ENCODE data around the gene SLC44A4.
"Not testable (repeated sequence)": the region's sequence is repeated elsewhere in the genome, so short reads cannot be mapped to it uniquely, and the experiment has no call there.

Gene SLC44A4

DNA sequence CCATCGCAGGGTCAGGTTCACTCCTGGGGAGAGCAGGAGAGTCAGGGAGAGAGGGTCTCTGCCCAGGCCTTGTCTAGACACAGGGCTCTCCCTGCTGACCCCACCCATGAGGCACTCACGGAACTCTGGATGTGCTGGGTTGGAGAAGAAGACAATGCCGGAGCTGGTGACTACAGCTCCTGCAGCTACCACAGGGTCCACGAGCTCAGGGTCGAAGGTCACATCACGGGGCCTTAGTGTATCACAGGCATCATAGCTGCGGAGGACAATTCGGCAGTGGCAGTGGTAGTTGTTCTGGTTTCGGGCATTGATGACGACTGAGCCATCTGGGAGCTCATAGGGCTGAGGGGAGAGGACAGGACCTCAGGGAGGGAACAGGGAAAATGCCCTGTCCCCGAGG lies 18.9 kb downstream of the SLC44A4 start:
- no peak for DNase-seq (ENCODE audit: low spot score)

DNA sequence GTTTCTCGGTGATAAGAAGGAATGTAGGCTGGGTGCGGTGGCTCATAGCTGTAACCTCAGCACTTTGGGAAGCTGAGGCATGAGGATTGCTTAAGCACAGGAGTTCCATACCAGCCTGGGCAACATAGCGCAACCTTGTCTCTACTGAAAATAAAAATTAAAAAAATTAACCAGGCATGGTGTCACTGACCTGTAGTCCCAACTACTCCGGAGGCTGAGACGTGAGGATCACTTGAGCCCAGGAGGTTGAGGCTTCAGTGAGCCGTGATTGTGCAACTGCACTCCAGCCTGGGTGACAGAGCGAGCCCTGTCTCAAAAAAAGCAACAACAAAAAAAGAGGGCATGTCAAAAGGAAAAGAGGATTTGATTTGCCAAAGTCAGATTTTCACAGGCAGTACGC lies 20.1 kb downstream of the SLC44A4 start:
- no peak for DNase-seq (ENCODE audit: low spot score)

GRCh38 chr6:31857774-31858173 lies 21.0 kb downstream of the SLC44A4 start:
- DNase-seq (ENCODE audit: low spot score) = not testable (repeated sequence)

GRCh38 chr6:31851980-31852718 lies 26.6 kb downstream of the SLC44A4 start:
- DNase-seq (ENCODE audit: low spot score) = not testable (repeated sequence)

DNA sequence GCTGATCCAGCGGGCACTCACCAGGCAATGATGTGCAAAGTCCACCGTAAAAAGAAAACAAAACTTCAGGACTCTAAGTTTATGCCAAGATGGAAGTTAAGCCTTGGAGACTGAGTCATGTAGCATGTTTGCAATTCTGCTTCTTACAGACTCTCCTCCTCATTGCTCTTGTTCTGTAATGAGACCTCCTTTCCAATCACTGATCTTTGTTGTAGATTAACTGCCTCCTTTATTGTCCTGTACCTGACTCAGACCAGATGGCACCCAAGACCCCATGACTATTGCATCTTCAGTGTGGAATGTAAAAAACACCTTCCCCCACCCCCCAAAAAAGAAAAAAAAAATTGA lies 27.3 kb downstream of the SLC44A4 start:
- DNase-seq (ENCODE audit: low spot score) = no peak

DNA sequence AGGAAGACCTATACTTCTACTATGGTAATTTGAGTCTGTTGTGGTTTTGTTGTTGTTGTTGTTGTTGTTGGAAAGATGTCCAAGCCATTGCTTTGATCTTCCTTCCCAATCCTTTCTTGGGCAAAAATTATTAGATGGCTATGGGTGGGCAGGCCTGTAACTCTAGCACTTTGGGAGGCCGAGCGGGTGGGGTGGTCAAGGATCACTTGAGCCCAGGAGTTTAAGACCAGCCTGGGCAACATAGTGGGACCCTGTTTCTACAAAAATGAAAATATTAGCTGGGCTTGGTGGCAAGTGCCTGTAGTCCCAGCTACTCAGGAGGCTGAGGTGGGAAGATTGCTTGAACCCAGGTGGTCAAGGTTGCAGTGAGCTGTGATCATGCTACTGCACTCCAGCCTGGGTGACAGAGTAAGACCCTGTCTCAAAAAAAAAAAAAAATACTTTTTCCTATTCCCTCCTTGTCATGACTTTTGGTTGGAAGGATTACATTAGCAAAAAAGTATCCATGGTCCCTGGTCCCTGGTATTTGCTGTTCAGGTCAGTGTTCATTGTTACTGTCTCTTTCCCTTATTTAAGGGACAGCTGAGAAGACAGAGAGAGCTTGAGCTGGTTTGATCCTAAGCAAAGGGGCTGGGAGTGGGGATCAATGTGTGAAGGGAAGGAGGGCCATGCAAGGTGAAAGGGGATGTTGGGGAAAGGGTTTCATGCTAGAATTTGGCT lies 27.9 kb downstream of the SLC44A4 start:
- no peak for DNase-seq (ENCODE audit: low spot score)

DNA sequence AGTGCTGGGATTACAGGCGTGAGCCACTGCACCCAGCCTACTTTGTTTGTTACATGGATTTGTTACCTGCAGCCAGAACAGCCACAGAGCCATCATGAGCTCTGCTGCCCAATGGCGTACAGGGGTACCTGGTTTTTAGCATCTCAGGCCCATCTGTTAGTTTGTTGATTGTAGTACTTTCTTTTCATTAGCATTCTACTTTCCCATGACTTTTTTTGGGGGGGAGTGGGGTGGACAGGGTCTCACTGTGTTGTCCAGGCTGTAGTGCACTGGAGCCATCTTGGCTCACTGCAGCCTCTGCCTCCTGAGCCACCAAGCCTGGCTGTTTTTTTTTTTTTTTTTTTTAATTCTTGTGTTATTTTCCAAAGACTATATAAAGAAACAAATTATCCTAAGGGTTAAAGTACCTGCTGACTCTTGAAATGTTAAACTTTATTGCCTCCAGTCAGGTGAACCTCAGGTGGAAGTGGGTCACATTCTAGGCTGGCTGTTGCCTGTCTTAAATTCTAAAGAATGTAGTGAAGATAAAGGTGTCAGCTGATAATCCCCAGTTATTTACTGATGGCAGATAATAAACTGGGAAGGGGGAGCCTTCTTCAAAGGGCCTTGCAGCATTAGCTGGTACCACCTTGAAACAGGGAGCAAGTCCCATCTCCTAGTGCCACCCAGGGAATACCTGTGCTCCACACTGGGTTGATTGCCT lies 31.4 kb downstream of the SLC44A4 start:
- no peak for DNase-seq (ENCODE audit: low spot score)

DNA sequence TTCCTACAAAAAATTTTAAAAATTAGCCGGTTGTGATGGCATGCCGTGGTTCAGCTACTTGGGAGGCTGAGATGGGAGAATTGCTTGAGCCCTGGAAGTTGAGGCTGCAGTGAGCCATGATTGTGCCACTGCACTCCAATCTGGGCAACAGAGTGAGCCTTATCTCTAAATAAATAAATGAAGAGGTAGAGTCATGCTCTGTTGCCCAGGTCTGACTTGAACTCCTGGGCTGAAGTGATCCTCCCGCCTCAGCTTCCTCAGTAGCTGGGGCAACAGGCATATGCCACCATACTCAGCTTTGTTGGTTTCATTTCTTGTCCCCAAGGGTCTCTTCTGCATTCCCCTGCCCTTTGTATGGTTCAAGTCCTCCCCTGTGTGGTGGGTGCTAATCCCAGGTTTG lies 34.3 kb downstream of the SLC44A4 start:
- DNase-seq (ENCODE audit: low spot score) = no peak

DNA sequence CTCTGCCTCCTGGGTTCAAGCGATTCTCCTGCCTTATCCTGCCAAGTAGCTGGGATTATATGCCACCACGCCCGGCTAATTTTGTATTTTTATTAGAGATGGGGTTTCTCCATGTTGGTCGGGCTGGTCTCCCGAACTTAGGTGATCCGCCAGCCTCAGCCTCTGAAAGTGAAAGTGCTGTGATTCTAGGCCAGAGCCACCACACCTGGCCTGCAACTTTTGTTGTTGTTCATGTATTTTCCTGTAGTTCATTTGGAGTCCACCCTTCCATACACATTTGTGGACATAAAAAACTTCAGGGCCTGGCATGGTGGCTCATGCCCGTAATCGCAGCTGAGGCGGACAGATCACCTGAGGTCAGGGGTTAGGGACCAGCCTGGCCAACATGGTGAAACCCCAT lies 36.7 kb downstream of the SLC44A4 start:
- DNase-seq (ENCODE audit: low spot score) = no peak

DNA sequence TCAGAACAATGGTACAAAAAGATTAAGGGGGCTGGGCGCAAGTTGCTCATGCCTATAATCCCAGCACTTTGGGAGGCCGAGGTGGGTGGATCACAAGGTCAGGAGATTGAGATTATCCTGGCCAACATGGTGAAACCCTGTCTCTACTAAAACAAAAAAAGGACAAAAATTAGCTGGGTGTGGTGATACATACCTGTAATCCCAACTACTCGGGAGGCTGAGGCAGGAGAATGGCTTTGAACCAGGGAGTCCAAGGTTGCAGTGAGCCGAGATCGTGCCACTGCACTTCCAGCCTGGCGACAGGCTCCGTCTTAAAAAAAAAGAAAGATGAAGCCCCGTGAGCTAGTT lies 39.0 kb downstream of the SLC44A4 start:
- DNase-seq (ENCODE audit: low spot score) = not testable (repeated sequence)

DNA sequence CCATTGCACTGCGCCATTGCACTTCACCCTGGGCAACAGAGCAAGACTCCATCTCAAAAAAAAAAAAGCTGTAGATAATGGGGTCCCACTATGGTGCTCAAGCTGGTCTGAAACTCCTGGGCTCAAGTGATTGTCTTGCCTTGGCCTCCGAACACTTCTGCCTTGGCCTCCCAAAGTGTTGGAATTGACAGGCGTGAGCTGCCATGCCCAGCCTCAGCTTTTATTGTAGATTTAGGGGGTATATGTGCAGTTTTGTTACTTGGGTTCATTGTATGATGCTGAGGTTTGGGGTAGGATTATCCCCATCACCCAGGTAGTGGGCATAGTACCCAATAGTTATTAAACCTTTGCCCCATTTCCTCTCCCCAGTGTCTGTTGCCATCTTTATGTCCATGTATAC lies 39.8 kb downstream of the SLC44A4 start:
- no peak for DNase-seq (ENCODE audit: low spot score)

DNA sequence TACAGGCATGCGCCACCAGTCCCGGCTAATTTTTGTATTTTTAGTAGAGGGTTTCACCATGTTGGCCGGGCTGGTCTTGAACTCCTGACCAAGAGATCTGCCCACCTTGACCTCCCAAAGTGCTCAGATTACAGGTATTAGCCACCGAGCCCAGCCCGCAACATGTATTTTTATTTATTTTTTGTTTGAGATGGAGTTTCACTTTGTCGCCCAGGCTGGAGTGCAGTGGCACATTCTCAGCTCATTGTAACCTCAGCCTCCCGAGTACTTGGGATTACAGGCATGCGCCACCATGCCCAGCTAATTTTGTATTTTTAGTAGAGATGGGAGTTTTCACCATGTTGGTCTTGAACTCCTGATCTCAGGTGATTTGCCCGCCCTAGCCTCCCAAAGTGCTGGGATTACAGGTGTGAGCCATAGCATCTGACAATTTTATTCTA lies 40.7 kb downstream of the SLC44A4 start:
- DNase-seq (ENCODE audit: low spot score) = not testable (repeated sequence)

DNA sequence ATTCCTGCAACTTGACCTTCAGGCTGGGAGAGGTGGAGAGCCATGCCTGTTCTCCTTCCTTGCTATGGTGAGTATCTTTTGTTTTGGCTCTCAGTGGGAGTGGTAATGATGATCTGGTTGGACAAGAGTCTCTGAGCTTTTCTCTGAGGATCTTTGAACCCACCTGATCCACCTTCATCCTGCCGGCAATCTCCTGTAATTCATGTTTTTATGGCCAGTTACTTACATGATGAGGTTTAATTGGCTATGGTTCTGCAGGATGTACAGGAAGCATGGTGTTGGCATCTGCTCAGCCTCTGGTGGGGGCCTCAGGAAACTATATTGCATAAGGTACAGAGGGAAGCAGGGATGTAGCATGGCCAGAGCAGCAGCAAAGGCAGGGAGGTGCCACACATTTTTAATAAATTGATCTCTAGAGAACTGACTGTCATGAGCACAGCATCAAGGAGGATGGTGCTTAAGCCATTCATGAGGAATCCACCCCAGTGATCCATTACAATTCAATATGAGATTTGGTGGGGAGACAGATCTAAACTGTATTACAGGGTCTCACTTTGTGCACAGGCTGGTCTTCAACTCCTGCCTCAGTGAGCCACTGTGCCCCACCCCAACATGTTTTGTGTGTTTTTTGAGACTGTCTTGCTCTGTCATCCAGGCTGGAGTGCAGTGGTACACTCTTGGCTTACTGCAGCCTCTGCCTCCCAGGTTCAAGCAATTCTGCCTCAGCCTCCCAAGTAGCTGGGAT lies 41.3 kb downstream of the SLC44A4 start:
- DNase-seq (ENCODE audit: low spot score) = no peak

DNA sequence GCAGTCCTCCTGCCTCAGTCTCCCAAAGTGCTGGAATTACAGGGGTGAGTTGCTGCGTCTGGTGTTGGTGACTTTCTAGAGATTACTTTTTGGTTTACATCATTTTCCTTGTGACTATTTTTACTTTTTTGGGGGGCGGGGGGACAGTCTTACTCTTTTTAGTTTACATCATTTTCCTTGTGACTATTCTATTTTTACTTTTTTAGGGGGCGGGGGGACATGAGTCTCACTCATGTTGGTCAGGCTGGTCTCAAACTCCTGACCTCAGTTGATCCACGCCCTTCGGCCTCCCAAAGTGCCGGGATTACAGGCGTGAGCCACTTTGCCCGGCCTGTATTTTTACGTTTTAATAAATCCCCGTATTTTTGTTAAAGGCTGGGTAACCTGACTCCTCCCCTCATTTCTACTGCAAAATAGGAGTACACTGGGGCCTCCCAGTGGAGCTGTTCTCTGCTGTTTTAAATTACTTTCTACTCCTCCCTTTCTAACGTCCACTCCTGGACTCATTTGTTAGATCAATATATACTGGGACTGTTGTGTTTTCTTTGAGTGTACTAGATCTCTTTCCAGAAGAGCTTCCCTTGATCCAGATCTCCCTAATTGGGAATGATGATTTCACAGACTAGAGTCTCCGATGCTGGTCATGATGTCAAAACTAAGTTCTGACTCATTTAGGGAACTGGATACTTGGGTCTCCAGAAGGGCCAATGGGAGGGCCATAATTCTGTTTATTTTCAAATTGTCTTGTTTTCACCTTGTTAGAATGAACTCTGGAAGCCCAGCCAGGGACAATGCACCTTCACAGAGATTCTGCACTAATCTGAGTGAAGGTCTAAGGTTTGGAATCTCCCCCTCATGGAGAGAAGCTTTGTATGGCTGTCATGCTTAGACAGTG lies 42.1 kb downstream of the SLC44A4 start:
- DNase-seq (ENCODE audit: low spot score) = no peak

DNA sequence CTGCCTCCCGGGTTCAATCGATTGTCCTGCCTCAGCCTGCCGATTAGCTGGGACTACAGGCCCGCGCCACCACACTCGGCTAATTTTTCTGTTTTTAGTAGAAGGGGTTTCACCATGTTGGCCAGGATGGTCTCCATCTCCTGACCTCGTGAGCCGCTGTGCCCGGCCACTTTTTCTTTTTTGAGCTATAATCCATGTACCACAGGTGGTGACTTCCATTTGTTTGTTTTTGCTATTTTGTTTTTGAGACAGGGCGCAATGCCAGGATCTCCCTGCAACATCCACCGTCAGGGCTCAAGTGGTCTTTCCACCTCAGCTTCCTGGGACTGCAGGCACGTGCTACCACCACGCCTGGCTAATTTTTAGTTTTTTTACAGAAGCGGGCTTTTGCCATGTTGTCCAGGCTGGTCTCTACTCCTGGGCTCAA lies 42.7 kb downstream of the SLC44A4 start:
- DNase-seq (ENCODE audit: low spot score) = no peak

GRCh38 chr6:31834367-31835250 lies 44.2 kb downstream of the SLC44A4 start:
- DNase-seq (ENCODE audit: low spot score) = peak; percentile 75

- DNase-seq (ENCODE audit: low spot score) = no peak
Observed at GRCh38 chr6:31831350-31832215, 47.2 kb downstream of the SLC44A4 start.

DNA sequence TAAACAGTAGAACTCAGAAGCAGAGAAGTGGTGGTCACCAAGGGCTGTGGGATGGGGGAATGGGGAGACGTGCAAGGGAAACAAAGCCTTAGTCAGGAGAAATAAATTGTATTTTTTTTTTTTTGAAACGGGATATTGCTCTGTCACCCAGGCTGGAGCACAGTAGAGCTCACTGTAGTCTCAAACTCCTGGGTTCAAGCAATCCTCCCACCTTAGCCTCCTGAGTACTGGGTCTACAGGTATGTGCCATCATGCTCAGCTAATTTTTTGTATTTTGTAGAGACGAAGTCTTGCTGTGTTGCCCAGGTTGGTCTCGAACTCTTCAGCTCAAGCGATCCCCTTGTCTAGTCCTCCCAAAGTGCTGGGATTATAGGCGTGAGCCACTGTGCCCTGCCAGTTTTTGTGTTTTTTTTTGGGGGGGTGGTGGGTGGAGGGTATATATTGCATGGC lies 47.9 kb downstream of the SLC44A4 start:
- DNase-seq (ENCODE audit: low spot score) = no peak

- peak; percentile 57 for DNase-seq (ENCODE audit: low spot score)
Observed at GRCh38 chr6:31829633-31830283, 49.0 kb downstream of the SLC44A4 start.

All from germinal center (tissue), 1 donor.